Bronchial epithelial cell (primary cell): Measurements from ENCODE around the gene SIK2. TPM values are rescaled to one million over a fixed set of nuclear protein-coding genes. Genes with fewer than 3 reads are reported as not detected.

Experiments
- DNase-seq: peaks from one replicate; pipeline ENCODE4 v3.0.0-alpha.2; 2010; ENCODE audit warnings: low read depth
- FAIRE-seq: peaks from 2 replicates; lab custom pipeline; 2011; peaks lifted over from hg19 to GRCh38; lab: Jason Lieb, UNC
- H3K27me3 ChIP-seq: 2 replicates; pipeline ENCODE4 v1.5.1; 2011; ENCODE audit warnings: low read length; ENCODE audit not compliant: control insufficient read depth, insufficient read depth
- H3K36me3 ChIP-seq: 2 replicates; pipeline ENCODE4 v1.5.1; 2011; ENCODE audit warnings: low read length; ENCODE audit not compliant: control insufficient read depth, insufficient read depth
- H3K4me3 ChIP-seq: 2 replicates; pipeline ENCODE4 v1.5.1; 2011; ENCODE audit warnings: mild to moderate bottlenecking, low read depth, low read length, control low read depth
- CTCF ChIP-seq: IDR thresholded peaks from 2 replicates; pipeline ENCODE4 v1.5.1; 2011; ENCODE audit warnings: mild to moderate bottlenecking, moderate library complexity, low read length, control low read depth, inconsistent platforms; ENCODE audit not compliant: insufficient read depth, severe bottlenecking
- total RNA-seq: library from RNA; depleted of rRNA; stranded (reverse); fragments of >200 nt; gene quantifications from 2 replicates; pipeline ENCODE4 v1.2.1, GENCODE V29; 2014

Gene SIK2
- total RNA-seq, 1 donor from 2014 or later = 2.9 TPM

GRCh38 chr11:111697933-111698371 is 95.7 kb downstream of the SIK2 start:
- DNase-seq (no peak), FAIRE-seq (no peak)
- no peak overlapping the region for H3K4me3 ChIP-seq

GRCh38 chr11:111698852-111699559 is 96.8 kb downstream of the SIK2 start:
- Histone ChIP-seq H3K4me3 (no peak overlapping the region), H3K36me3 (peaks cover 1% of the 10 kb centered on the region), H3K27me3 (no peaks in the 10 kb centered on the region)
- FAIRE-seq (no peak), DNase-seq (no peak)
- TF ChIP-seq CTCF = no peak

More at GRCh38 chr11:111697933-111698371, 95.7 kb downstream of the SIK2 start:
- no peak for TF ChIP-seq CTCF
- H3K36me3 ChIP-seq = peaks cover 1% of the 10 kb centered on the region
- no peaks in the 10 kb centered on the region for H3K27me3 ChIP-seq

- DNase-seq = no peak
Measured at GRCh38 chr11:111699579-111700156, 97.4 kb downstream of the SIK2 start.

GRCh38 chr11:111700162-111700561 is 97.9 kb downstream of the SIK2 start:
- no peak for TF ChIP-seq CTCF
- FAIRE-seq = no peak
- peaks cover 3% of the 10 kb centered on the region for H3K36me3 ChIP-seq
- no peaks in the 10 kb centered on the region for H3K27me3 ChIP-seq
- DNase-seq = no peak
- H3K4me3 ChIP-seq = no peak overlapping the region

More at GRCh38 chr11:111699579-111700156, 97.4 kb downstream of the SIK2 start:
- no peaks in the 10 kb centered on the region for H3K27me3 ChIP-seq
- TF ChIP-seq CTCF = no peak
- H3K4me3 ChIP-seq = no peak overlapping the region
- peaks cover 1% of the 10 kb centered on the region for H3K36me3 ChIP-seq
- no peak for FAIRE-seq

- Histone ChIP-seq H3K27me3 (no peaks in the 10 kb centered on the region), H3K4me3 (no peak overlapping the region), H3K36me3 (peaks cover 3% of the 10 kb centered on the region)
- FAIRE-seq = no peak
- DNase-seq = no peak
- TF ChIP-seq CTCF = no peak
Measured at GRCh38 chr11:111702623-111703022, 100.4 kb downstream of the SIK2 start.
